NCI-H187 treated with DMSO at 0.1 percent for 48 hours (cell line): Measurements from ENCODE around the gene LRRC38.

Source experiments
- DNase-seq: peaks from one replicate; lab custom pipeline; 2025; lab: John Stamatoyannopoulos, UW

Gene LRRC38

DNA sequence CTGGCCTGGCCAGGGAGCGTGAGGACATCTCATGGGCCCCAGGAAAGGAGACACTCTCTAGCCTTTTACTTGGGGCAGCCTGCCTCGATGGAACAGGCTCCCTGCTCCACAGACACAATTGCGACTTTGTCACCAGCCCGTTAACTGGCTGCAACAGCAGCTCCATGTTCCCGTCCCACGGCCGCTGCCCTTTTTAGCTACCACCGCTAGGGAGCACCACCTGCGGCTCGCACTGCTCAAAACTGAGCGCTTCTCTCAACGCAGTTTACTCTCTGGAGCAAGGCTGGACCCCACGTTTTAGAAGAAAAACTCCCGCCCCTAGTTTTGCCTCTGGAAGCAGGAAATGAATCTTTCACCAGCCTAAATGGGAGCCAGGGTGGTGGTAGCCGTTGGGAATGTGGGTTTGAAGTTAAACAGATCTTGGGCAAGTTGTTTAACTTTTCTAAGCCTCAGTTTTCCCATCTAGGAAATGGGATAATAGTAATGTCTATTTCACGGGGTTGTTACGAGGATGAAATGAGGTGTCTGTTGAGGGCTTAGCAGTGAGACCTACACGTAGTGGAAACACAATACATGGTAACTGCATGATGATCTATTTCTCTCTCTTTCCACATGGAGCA lies 3.5 kb upstream of the LRRC38 start:
- no peak for DNase-seq

DNA sequence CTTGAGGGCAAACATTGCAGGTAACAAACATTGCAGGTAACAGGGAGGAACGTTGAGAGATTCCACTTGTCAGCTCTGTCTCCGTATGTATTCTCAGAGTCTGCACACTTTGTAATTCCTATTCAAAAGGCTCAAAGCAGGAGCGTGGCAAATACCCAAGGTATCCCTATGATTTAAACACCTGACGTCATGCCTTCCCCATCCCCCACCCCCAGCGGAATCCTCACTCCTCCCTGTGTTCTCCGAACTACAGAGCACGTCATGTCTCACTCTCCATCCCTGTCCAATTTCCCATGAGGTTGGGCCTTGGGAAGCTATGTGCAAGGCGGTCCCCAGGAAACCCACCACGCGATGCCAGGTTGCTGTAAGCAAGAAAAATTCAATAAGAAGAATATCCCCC lies 2.8 kb upstream of the LRRC38 start:
- DNase-seq, result no peak

DNA sequence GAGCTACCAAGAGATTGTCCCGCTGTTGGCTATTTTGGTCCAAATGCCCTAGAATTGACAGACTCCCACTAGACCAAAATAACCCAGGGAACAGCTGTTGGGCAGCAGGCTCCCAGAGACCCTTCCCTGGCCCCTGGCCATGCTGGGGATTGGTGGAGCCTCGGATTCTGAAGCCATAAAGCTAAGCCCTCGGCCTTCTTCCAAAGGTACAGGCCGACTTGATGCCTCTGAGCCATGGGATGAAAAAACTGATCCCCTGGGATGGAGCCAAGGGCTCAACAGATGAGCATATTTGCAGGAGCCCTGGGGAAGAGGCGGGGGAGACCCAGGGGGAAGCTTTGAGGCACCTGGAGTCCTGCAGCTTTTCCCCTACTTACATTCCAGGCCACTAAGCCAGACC lies 1.0 kb upstream of the LRRC38 start:
- no peak for DNase-seq

DNA sequence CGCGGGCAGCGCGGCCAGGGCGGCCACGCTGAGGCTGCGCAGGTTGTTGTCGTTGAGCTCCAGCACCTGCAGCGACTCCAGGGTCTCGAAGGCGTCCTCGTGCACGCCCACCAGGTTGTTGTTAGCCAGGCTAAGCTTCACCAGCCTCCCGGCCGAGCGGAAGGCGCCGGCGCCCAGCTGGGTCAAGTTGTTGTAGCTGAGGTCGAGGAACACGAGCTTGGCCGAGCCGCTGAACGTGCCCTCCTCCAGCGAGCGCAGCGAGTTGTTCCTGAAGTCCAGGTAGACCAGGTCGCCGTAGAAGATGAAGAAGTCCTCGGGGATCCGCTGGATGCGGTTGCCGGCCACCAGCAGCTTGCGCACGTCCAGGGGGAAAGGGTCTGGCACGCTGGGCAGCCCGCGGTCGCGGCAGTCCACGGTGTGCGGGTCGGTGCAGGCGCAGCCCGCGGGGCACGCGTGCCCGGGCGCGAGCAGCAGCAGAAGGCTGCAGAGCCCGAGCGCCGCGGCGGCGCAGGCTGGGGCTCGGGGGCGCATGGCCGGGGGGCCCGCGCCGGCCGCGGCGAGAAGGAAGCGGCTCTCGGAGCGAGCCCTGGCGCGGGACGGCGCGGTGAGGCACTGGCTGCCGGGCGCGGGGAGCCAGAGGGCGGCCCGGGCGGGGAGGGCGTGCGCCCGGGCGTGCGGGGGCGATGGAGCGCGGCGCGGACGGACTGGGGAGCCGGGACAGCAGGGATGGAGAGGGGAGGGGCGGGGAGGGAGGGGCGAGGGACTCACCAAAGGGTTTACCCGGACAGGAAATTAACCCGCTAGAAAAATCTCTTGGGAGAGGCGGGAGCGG lies 524 bp downstream of the LRRC38 start:
- DNase-seq, result no peak

DNA sequence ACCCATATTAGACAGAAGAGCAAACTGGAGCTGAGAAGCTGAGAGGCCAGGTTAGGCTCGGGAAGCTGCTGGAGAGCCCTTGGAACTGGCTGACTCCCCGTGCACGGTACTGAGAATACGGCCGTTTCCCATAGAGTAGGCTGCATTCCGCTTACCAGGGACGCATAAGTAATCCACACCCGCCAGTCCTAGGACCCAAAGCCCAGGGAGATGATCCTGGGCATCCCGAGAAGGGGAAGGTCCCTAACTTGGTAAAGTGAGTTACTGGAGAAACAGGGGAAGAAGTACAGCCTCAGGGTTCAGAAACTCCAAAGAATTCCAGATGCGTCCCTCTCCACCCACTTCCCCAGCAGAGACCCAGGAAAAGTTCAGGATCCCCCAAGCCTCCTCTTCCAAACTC lies 1.3 kb downstream of the LRRC38 start:
- no peak for DNase-seq

DNA sequence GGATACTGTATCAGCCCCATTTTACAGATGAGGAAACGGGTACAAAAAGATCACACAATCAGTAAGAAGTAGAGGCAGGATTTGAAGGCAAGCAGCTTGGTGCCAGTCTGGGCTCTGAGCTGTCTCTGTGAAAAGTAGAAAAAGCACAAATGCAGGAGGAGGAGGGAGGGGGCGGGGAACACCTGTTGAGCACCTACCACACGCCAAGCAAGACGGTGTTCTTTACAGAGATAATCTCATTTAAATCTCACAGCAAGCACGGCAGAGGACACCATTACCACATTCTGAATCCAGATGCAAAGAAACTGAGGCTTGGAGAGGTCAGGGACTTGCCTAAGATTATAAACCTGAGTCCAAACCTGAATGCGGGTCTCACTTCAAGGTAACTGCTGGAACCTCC lies 3.3 kb downstream of the LRRC38 start:
- DNase-seq, result no peak

DNA sequence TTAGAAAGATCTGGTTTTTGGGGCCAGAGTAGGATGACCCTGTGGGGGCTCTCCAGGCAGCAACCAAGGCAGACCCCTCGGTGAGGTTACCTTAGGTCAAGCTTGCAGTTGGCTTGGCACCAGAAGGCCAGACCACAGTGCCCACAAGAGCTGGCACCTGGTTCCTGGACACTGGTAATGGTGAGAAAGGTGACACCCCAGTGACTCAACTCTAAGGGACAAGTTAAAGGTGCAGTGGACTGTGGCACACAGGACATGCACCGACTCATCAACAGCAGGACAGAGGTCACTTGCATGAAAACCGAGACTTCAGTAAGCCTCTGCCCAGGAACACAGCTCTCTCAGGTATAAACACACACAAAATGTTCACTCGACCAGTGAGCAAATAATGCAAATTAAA lies 6.7 kb downstream of the LRRC38 start:
- DNase-seq, result no peak

DNA sequence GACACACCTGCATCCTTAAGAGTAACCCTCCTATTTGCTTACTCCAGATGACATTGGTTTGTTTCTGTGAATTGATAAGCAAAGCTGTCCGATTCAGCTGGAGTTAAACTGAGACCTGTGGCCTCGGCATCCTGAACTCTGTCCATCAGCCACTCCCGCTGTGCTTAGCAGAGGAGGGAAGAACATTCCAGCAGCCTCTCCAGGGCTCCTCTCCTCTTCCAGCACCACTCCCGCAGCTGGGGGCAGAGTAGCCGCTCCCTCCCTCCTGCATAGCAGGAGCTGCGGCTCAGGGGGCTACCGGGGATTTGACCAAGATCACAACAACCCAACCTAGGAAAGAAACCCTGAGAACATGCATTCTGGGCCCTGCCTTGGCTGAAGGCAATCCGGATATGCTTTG lies 8.8 kb downstream of the LRRC38 start:
- DNase-seq, result no peak

DNA sequence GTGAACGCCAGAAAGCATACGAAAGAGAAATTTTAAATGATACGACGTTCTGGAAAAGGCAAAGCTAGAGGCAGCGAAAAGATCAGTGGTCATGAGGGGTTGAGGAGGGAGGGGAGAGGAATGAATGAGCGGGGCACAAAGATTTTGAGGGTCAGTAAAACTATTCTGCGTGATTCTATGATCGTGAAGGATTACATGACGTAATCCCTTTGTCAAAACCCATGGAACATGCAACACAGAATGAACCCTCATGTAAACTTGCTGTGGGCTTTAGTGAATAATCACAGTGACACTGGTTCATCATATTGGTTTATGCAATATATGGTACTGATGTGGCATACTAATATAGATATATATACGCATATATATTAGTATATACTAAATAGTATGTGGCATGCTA lies 13.0 kb downstream of the LRRC38 start:
- DNase-seq, result no peak

DNA sequence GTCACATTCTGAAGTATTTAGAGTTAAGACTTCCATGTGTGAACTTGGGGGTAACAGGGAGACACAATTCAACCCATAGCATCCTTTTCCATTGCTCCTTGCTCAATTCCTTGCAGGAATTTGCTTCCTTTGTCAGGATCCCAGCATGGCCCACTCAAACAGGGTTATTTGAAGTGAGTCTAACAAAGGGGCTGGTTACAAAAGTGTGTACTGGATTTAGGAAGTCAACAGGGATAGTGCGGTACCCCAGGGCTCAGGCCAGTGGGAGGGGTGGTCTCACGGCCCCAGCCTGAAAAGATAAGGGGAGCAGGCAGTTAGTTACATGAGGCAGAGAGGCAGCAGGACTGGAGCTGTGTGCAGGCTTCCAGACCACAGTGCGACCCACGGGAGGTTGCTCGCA lies 14.4 kb downstream of the LRRC38 start:
- no peak for DNase-seq

DNA sequence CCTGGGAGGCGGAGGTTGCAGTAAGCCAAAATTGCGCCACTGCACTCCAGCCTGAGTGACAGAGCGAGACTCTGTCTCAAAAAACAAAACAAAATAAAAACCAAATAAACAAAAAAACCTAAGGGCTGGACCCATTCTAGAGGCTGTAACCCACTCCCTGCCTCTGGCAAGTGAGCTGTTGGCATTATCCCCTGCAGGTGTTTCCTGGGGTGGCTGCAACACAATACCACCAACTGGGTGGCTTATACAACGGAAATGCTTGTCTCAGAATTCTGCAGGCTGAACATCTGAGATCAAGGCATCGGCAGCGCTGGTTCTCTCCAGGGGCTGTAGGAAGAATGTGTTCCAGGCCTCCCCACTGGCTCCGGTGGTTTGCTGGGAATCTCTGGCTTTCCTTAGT lies 15.2 kb downstream of the LRRC38 start:
- DNase-seq, result no peak

DNA sequence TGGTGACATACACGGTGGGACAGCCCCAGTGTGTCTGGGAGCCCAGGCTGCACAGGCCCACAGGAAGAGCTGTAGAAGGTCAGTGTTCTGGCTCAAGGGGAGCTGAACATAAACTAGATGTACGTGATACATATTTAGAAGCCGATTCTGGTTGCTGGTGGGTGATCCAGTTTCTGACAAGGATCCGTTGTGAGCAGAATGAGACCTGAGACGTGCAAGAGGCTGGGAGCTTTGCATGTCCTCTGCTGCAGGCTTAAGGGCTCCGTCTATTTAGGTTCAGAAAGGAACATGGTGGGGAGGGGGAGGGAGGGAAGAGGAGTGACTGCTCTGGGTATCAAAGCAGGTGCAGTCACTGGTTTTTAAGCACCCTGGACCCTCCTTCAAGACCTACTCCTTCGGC lies 18.6 kb downstream of the LRRC38 start:
- DNase-seq, result no peak

DNA sequence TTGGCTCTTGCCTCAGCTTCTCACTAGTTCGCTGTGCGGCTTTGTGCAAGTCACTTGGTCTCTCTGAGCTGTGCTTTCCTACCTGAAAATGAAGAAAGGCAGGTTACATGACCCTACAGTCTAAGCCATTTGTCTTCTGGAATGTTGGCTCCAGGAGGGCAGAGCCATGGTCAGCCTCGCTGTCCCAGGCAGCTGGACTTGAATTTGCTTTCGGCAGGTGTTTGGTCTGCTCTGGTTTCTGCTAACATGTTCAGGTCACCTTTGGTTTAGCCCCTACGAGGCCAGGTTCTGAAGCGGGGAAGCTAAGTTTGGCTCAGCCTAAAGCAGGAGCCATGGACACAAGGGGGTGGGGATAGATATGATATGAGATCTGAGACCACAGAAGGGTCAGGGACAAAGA lies 19.1 kb downstream of the LRRC38 start:
- no peak for DNase-seq

DNA sequence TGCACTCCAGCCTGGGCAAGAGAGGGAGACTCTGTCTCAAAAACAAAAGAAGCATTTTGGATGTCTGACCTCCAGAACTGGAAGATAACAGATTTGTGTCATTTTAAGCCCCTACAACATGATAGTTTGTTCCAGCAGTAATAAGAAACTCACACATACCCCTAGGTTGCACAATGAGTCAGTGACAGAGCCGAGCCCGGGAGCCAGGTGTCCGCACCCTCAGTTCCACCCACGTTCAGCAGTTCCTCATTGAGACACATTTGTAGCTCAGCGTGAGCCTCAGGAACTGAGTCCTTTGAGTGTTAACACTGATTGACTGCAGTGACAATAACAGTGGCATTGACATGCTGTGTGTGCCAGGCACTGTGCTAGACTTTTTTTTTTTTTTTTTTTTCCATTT lies 19.8 kb downstream of the LRRC38 start:
- no peak for DNase-seq

DNA sequence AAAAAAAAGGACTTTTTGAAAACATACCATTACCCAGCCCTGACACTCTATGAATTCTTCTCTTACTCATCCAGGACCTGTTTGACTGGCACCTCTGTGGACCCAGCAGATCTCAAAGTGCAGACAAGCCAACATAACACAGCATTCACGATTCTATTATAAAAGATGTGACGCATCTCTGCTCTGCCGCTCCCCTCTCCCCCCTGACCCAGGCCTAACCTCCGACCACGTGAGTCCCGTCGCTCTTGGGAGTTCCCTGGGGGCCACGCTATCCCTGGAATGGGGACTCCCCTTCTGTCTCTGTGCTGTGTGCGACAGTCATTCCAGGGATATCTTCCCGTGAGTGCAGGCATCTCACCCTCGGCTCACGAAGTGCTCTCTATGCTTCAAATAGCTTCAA lies 21.1 kb downstream of the LRRC38 start:
- no peak for DNase-seq

DNA sequence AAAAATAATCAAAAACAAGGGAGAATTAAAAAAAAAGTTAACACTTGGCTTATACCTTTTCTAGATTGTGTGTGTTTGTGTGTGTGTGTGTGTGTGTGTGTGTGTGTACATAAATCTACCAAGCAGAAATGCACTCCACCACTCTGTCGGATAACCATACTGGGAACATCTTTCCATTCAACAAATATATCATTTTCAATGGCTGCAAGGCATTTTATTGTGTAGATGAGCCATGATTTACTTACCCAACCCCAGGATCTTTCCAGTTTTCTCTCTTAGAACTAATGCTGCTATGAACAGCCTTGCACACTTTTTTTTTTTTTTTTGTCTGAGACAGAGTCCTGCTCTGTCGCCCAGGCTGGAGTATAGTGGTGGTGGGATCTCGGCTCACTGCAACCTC lies 25.8 kb downstream of the LRRC38 start:
- no peak for DNase-seq

DNA sequence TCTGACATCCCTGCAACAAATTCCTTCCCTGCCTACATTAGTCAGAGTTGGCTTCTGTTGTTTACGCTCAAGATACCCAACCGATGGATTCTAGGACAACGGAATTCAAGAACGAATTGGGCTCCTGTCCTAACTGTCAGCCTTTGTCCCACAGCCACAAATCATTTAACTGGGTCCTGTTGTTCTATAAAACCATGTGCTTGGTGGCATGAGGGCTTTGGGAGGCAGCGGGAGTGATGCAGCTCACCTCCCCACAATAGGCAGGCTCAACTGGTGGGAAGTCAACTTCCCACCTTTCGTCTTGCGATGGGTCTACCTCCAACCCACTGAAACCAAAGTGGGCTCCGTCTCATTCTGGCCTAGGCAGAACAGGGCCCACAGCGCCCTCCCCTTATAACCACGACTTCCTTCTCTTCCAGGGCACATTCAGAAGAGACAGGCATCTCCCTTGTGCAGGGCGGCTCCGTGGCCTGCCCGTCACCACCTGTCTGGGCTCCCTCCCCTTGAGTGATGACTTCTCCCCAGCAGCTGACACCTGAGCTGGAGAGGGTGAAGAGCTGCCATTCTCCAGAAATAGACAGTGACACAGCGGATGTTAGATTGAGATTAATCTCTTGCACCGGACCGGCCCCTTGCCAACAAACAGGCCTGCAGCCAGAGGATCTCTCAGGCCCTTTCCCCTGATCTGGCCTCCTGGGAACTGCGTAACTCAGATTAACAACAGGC lies 26.5 kb downstream of the LRRC38 start:
- DNase-seq, result peak; percentile 64

DNA sequence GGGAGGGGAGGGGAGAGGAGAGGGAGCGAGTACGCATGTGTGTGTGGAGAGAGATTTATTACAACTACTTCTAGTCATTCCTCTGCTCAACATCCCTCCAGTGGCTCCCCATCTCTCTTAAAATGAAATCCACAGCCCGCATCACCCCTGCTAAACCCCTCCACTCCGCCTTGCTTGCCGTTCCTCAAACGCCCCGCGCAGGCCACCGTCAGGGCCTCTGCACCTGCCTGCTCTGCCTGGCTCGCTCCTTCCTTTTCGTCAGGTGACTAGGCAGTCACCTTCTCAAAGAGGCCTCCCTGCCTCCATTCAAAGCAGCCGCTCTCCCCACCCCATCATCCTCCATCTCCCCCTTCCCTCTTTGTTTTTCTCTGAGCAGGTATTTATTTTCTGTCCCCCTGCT lies 29.9 kb downstream of the LRRC38 start:
- no peak for DNase-seq

DNA sequence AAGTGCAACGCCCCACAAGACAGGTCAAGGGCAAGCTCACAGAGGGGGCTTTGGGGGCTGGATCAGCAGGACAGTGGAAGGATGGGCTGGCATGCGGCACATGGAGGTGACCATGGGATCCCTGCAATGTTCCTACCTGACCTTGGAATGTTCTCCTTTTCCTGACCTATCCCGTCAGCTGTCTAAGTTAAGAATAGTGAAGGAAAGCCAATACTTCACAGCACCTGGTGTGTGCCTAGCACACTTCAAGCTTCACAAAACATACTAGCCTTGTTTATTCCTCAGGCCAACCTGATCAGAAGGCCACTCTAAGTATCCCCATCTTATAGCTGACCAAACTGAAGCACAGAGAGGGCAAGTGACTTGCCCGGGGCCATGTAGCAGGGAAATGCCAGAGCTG lies 31.2 kb downstream of the LRRC38 start:
- DNase-seq, result no peak

DNA sequence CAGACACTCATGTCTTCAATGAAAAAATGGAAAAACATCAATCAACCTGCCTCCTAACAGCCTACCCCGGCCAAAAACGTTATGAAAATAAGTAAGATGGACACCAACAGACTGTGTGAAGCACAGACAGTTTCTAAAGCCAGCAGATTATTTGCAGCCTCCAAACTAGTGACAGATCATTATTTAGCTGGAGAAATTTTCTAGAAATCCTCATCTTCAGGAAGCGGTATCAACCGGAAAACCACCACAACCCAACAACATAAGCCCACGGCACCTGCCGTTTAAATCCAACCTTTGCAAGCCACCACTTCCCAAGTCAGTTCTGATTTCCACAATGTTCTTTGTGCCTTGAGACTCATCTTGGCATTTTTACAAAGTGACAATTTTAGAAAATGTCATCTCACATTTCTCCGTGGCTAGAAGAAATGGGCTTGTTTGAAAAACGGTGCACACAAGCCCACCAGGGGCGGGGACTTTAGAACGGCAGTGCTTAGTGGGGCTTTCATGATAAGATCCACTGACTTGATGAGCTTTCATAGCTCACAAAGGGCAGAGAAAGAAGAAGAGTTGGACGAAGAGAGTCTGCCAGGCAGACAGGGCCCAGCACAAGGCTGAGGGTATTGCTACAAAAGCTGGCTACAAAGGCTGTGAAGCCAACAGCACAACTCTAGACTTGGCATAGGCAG lies 34.5 kb downstream of the LRRC38 start:
- DNase-seq, result no peak

DNA sequence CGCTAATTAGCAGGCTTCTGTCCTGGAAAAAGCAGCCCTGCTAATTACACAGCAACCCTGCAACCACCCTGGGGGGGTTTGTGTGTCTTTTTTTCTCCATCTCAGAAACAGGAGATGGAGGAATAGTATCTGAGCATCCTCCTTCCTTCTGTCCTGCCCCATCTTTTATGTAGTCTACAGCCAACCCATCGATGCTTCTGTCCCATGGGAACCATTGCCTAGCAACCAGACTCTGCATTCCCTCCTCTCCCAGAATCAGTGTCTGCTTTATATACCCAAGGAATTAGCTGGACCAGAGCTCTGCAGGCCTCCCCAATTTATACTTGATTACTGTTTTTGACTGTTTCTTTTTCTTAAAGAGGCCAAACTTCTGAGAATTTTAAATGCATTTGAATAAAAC lies 35.1 kb downstream of the LRRC38 start:
- DNase-seq, result no peak

DNA sequence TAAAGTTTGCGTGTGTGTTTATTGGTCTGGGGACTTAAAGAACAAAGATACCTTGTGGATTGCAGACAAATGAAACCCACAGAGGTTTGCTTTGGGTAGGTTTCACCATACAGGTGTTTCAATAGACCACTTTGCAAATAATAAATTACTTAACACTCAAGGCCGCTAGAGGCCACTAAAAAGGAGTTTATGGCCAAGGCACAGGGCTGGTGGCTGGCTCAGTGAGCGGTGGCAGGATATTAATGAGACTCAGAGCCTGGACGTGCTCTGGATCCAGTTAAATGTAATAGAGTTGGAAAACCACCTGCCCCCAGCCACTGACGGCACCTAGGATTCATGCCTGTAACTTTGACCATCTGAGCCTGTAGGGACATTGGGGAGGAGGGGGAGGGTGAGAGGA lies 44.5 kb downstream of the LRRC38 start:
- no peak for DNase-seq

DNA sequence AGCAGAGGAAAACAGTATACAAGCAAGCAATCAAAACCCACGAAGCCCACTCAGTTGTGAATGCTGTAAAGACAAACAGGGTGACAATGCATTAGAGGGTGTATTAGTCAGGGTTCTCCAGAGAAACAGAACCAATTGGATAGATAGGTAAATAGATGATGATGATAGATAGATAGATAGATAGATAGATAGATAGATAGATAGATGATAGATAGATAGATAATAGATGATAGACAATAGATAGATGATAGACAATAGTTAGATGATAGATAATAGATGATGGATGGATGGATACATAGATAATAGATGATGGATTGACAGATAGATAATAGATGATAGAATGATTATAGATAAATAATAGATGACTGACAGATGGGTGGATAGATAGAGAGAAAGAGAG lies 48.3 kb downstream of the LRRC38 start:
- no peak for DNase-seq
